ENCODE measurements around the gene GATA6. TPM values are rescaled to one million over a fixed set of nuclear protein-coding genes. Genes with fewer than 3 reads are reported as not detected.
A peak's percentile ranks its signal among the peaks of the same experiment; 100 is the strongest.

GATA6 gene
- 10 to 100 TPM in 2 of 4 donors, 1 to 10 TPM in 2; 2.5 to 15.1 (median 9.1) TPM for total RNA-seq
- polyA plus RNA-seq, result 10 to 100 TPM; 12.8 to 16.2 (median 13.6) TPM

GRCh38 chr18:22169011-22169888, at the start of gene GATA6:
TSS of gene GATA6 (plus strand) at chr18:22169589. CDS start at chr18:22171145, 1,556 bp downstream.
- Histone ChIP-seq H3K4me3 (peak within 1 kb of the TSS; percentile 57 to 78 (median 74)), H3K36me3 (no peaks in the 10 kb centered on the region), H3K27ac (peak within 1 kb of the TSS; percentile 80 to 95 (median 86)), H3K27me3 (peaks cover 37 to 95% (median 58%) of the 10 kb centered on the region in 3 donors), H3K9me3 (no peaks in the 10 kb centered on the region), H3K4me1 (peaks cover 0 to 54% (median 46%) of the 10 kb centered on the region in 4 donors)
- intact Hi-C loops (cut with DNase I), result loop anchor here (5.0 to 10.0 kb wide), 4 partner anchors 178 to 763 kb away; partner anchors contain the start of gene RBBP8
- TF ChIP-seq CTCF (IDR thresholded peaks at IDR 0.05), result peak in 2 of 4 experiments; percentile 21 to 23
- TF ChIP-seq EP300 (IDR thresholded peaks at IDR 0.05), result no peak
- TF ChIP-seq POLR2A (IDR thresholded peaks at IDR 0.05), result peak; percentile 61 to 81
- peak; percentile 53 to 90 (median 82) for TF ChIP-seq POLR2AphosphoS5 (IDR thresholded peaks at IDR 0.05)
- peak; percentile 89 for DNase-seq
- WGBS, 2 donors, result 1% methylated on average over 86 to 87 of the region's 87 CpGs

- no peak for TF ChIP-seq POLR2AphosphoS5 (IDR thresholded peaks at IDR 0.05)
- no peak for TF ChIP-seq POLR2A (IDR thresholded peaks at IDR 0.05)
- no peak for TF ChIP-seq CTCF (IDR thresholded peaks at IDR 0.05)
- no peak for TF ChIP-seq EP300 (IDR thresholded peaks at IDR 0.05)
- no peaks in the 10 kb centered on the region for H3K4me1 ChIP-seq
- 90% methylated on average over 1 of the region's 1 CpG for WGBS, 2 donors
- H3K9me3 ChIP-seq, result peaks cover 0 to 2% (median 0%) of the 10 kb centered on the region in 4 donors
- DNase-seq, result no peak
- no peak overlapping the region for H3K27ac ChIP-seq
- H3K36me3 ChIP-seq, result no peaks in the 10 kb centered on the region
- H3K27me3 ChIP-seq, result no peaks in the 10 kb centered on the region
- H3K4me3 ChIP-seq, result no peak overlapping the region
- intact Hi-C loops (cut with DNase I), result no loop called here
Observed at GRCh38 chr18:22124970-22125369, 44.4 kb upstream of the GATA6 start.

- WGBS, 2 donors, result 82 to 90% methylated on average over 5 of the region's 5 CpGs
- Histone ChIP-seq H3K9me3 (no peaks in the 10 kb centered on the region), H3K4me1 (no peaks in the 10 kb centered on the region), H3K36me3 (no peaks in the 10 kb centered on the region), H3K27ac (no peak overlapping the region), H3K4me3 (no peak overlapping the region), H3K27me3 (no peaks in the 10 kb centered on the region)
- no peak for TF ChIP-seq POLR2A (IDR thresholded peaks at IDR 0.05)
- TF ChIP-seq CTCF (IDR thresholded peaks at IDR 0.05), result no peak
- TF ChIP-seq POLR2AphosphoS5 (IDR thresholded peaks at IDR 0.05), result no peak
- no peak for TF ChIP-seq EP300 (IDR thresholded peaks at IDR 0.05)
- intact Hi-C loops (cut with DNase I), result no loop called here
- no peak for DNase-seq
Observed at GRCh38 chr18:22128954-22129353, 40.4 kb upstream of the GATA6 start.

GRCh38 chr18:22129778-22130177, 39.6 kb upstream of the GATA6 start:
- intact Hi-C loops (cut with DNase I), result no loop called here
- H3K27me3 ChIP-seq, result no peaks in the 10 kb centered on the region
- H3K27ac ChIP-seq, result no peak overlapping the region
- no peaks in the 10 kb centered on the region for H3K9me3 ChIP-seq
- DNase-seq, result no peak
- no peaks in the 10 kb centered on the region for H3K4me1 ChIP-seq
- no peaks in the 10 kb centered on the region for H3K36me3 ChIP-seq
- WGBS, 2 donors, result 79 to 81% methylated on average over 1 of the region's 1 CpG
- no peak overlapping the region for H3K4me3 ChIP-seq
- TF ChIP-seq POLR2AphosphoS5 (IDR thresholded peaks at IDR 0.05), result no peak
- TF ChIP-seq POLR2A (IDR thresholded peaks at IDR 0.05), result no peak
- no peak for TF ChIP-seq CTCF (IDR thresholded peaks at IDR 0.05)
- TF ChIP-seq EP300 (IDR thresholded peaks at IDR 0.05), result no peak
